ENCODE results near the gene SLC8A3.
"Not testable (repeated sequence)": the region's sequence is repeated elsewhere in the genome, so short reads cannot be mapped to it uniquely, and the experiment has no call there.

SLC8A3 gene

GRCh38 chr14:70188659-70189455 lies at the start of gene SLC8A3:
TSS of gene SLC8A3 (minus strand) at chr14:70188951. CDS start at chr14:70168422, 20,529 bp downstream.
- peak; percentile 80 to 94 (median 86) for DNase-seq

- no peak for DNase-seq
Measured at GRCh38 chr14:70237710-70238109, 49.0 kb upstream of the SLC8A3 start.

- DNase-seq: no peak
Measured at GRCh38 chr14:70234066-70234950, 45.6 kb upstream of the SLC8A3 start.

- DNase-seq: not testable (repeated sequence)
Measured at GRCh38 chr14:70231756-70232544, 43.2 kb upstream of the SLC8A3 start.

GRCh38 chr14:70229877-70230640 lies 41.3 kb upstream of the SLC8A3 start:
- not testable (repeated sequence) for DNase-seq

- DNase-seq: no peak
Measured at GRCh38 chr14:70213721-70214282, 25.1 kb upstream of the SLC8A3 start.

- DNase-seq: no peak
Measured at GRCh38 chr14:70212752-70213151, 24.0 kb upstream of the SLC8A3 start.

- no peak for DNase-seq
Measured at GRCh38 chr14:70208380-70208779, 19.6 kb upstream of the SLC8A3 start.

GRCh38 chr14:70203686-70204085 lies 14.9 kb upstream of the SLC8A3 start:
- no peak for DNase-seq

GRCh38 chr14:70201994-70202393 lies 13.2 kb upstream of the SLC8A3 start:
- no peak for DNase-seq

GRCh38 chr14:70193396-70193795 lies 4.6 kb upstream of the SLC8A3 start:
- no peak for DNase-seq

- DNase-seq: no peak
Measured at GRCh38 chr14:70192915-70193314, 4.2 kb upstream of the SLC8A3 start.

GRCh38 chr14:70190156-70190555 lies 1.4 kb upstream of the SLC8A3 start:
- DNase-seq: no peak

GRCh38 chr14:70189456-70190077 lies 816 bp upstream of the SLC8A3 start:
- DNase-seq: no peak

- DNase-seq: peak; percentile 39 to 66 (median 51)
Measured at GRCh38 chr14:70188322-70188658, 461 bp downstream of the SLC8A3 start.

GRCh38 chr14:70186900-70187451 lies 1.8 kb downstream of the SLC8A3 start:
- peak; percentile 15 to 34 (median 28) for DNase-seq

GRCh38 chr14:70183991-70184390 lies 4.8 kb downstream of the SLC8A3 start:
- DNase-seq: no peak

GRCh38 chr14:70181276-70181675 lies 7.5 kb downstream of the SLC8A3 start:
- DNase-seq: no peak

- no peak for DNase-seq
Measured at GRCh38 chr14:70180718-70181117, 8.0 kb downstream of the SLC8A3 start.

- DNase-seq: no peak
Measured at GRCh38 chr14:70177081-70177800, 11.5 kb downstream of the SLC8A3 start.
